Fibroblast of lung (primary cell): Measurements from ENCODE around the gene MED26. TPM values are rescaled to one million over a fixed set of nuclear protein-coding genes. Genes with fewer than 3 reads are reported as not detected.
A peak's percentile ranks its signal among the peaks of the same experiment; 100 is the strongest.

Source experiments
- DNase-seq, 2 donors: peaks; one replicate each; pipeline versions ENCODE4 v3.0.0 to v3.0.0-alpha.2; 2010; ENCODE audit warnings: low read depth in 2 of 2
- H2AFZ ChIP-seq: 2 replicates; pipeline ENCODE4 v1.5.1; 2012; ENCODE audit warnings: low read length, control low read depth, inconsistent platforms
- H3K27ac ChIP-seq: 2 replicates; pipeline ENCODE4 v1.5.1; 2011; ENCODE audit warnings: low read length, control low read depth; ENCODE audit not compliant: insufficient read depth
- H3K27me3 ChIP-seq: 2 replicates; pipeline ENCODE4 v1.5.1; 2011; ENCODE audit warnings: mild to moderate bottlenecking, low read length; ENCODE audit not compliant: control insufficient read depth, insufficient read depth
- H3K36me3 ChIP-seq: 2 replicates; pipeline ENCODE4 v1.5.1; 2011; ENCODE audit warnings: low read length; ENCODE audit not compliant: control insufficient read depth, insufficient read depth
- H3K4me1 ChIP-seq: 2 replicates; pipeline ENCODE4 v1.5.1; 2011; ENCODE audit warnings: low read length; ENCODE audit not compliant: control insufficient read depth, insufficient read depth; ENCODE audit errors: extremely low read depth
- H3K4me2 ChIP-seq: 2 replicates; pipeline ENCODE4 v1.5.1; 2011; ENCODE audit warnings: low read length, control low read depth; ENCODE audit not compliant: insufficient read depth; ENCODE audit errors: extremely low read depth
- H3K4me3 ChIP-seq, 4 experiments: fragments of 200-600 bp in 1 of 4; sonication (generic) in 1 of 4; replicated peaks in 1 of 4; 2 replicates each; pipeline ENCODE4 v1.5.1; 2011 to 2016; ENCODE audit warnings: low read length in 4 of 4, low read depth in 3 of 4, mild to moderate bottlenecking in 3 of 4, control low read depth in 2 of 4, inconsistent platforms in 1 of 4, mixed read lengths in 1 of 4; ENCODE audit not compliant: insufficient read depth in 1 of 4; ENCODE audit errors: control extremely low read depth in 1 of 4
- H3K79me2 ChIP-seq: 2 replicates; pipeline ENCODE4 v1.5.1; 2012; ENCODE audit warnings: mild to moderate bottlenecking, low read length, inconsistent platforms; ENCODE audit not compliant: control insufficient read depth, insufficient read depth
- H3K9ac ChIP-seq: 2 replicates; pipeline ENCODE4 v1.5.1; 2011; ENCODE audit warnings: mild to moderate bottlenecking, low read length, control low read depth; ENCODE audit not compliant: insufficient read depth
- H3K9me3 ChIP-seq: 2 replicates; pipeline ENCODE4 v1.5.1; 2012; ENCODE audit warnings: low read depth, low read length; ENCODE audit not compliant: control insufficient read depth, insufficient read depth
- H4K20me1 ChIP-seq: 2 replicates; pipeline ENCODE4 v1.5.1; 2011; ENCODE audit warnings: low read length; ENCODE audit not compliant: control insufficient read depth, insufficient read depth; ENCODE audit errors: extremely low read depth
- EZH2 ChIP-seq: IDR thresholded peaks from 2 replicates; pipeline ENCODE4 v1.5.1; 2012; ENCODE audit warnings: low read length, control low read depth, mild to moderate bottlenecking; ENCODE audit errors: missing control alignments
- polyA plus RNA-seq, 2 donors: library from polyadenylated mRNA; depleted of rRNA in 1 of 2; stranded (reverse) in 1 of 2; unstranded in 1 of 2; fragments of >200 nt; gene quantifications; 2 replicates each; pipeline ENCODE4 v1.2.1, GENCODE V29; 2011 to 2012; ENCODE audit warnings: missing spikeins in 1 of 2
- total RNA-seq: library from RNA; depleted of rRNA; stranded (reverse); fragments of >200 nt; gene quantifications from 2 replicates; pipeline ENCODE4 v1.2.1, GENCODE V29; 2014
- TF ChIP-seq, protein P1 (sequence below), 2 donors: IDR thresholded peaks in 1 of 2; conservative IDR thresholded peaks in 1 of 2; 1 replicate in 1 of 2; 2 replicates in 1 of 2; pipeline ENCODE4 v1.5.1; 2011 to 2012; ENCODE audit warnings: low read length in 2 of 2, control low read depth in 1 of 2, inconsistent platforms in 1 of 2, low read depth in 1 of 2, mild to moderate bottlenecking in 1 of 2

Gene MED26
- total and polyA plus RNA-seq, 2 donors (not counting 1 experiment from before 2014, with no cell fraction given), result 3.7 to 4.5 TPM

DNA sequence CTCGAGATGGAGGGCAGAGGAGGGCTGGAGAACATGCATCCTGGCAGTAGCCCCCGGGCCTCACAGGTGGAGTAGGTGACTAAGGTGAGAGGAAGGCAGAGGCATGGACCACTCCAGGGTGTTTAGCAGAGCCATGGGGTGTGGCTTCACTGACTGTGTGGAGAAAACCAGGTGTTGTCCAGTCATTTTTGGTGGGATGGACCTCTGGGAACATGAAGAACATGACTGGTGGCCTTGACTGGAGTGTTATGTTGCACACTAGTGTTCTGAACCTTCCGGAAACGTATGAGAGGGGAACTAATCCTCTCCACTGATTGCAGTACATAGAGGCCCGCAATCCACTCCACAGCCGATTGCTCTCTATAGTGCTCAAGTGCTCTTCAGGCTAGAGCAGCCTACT, 16.9 kb downstream of the MED26 start:
- TF ChIP-seq, protein P1, sequence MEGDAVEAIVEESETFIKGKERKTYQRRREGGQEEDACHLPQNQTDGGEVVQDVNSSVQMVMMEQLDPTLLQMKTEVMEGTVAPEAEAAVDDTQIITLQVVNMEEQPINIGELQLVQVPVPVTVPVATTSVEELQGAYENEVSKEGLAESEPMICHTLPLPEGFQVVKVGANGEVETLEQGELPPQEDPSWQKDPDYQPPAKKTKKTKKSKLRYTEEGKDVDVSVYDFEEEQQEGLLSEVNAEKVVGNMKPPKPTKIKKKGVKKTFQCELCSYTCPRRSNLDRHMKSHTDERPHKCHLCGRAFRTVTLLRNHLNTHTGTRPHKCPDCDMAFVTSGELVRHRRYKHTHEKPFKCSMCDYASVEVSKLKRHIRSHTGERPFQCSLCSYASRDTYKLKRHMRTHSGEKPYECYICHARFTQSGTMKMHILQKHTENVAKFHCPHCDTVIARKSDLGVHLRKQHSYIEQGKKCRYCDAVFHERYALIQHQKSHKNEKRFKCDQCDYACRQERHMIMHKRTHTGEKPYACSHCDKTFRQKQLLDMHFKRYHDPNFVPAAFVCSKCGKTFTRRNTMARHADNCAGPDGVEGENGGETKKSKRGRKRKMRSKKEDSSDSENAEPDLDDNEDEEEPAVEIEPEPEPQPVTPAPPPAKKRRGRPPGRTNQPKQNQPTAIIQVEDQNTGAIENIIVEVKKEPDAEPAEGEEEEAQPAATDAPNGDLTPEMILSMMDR (conservative IDR thresholded peaks at IDR 0.05 in 1 of 2, IDR thresholded peaks at IDR 0.05 in 1 of 2; ENCODE audit: low read depth in 1 of 2, low read length in 2 of 2), result no peak
- no peak for TF ChIP-seq EZH2
- peaks cover 82% of the 10 kb centered on the region for H3K79me2 ChIP-seq
- H4K20me1 ChIP-seq, result no peaks in the 10 kb centered on the region
- no peak overlapping the region for H3K4me3 ChIP-seq
- H2AFZ ChIP-seq, result no peak overlapping the region
- H3K9me3 ChIP-seq, result no peaks in the 10 kb centered on the region
- no peak overlapping the region for H3K9ac ChIP-seq
- H3K27ac ChIP-seq, result no peak overlapping the region
- H3K4me1 ChIP-seq, result peaks cover 6% of the 10 kb centered on the region
- no peaks in the 10 kb centered on the region for H3K36me3 ChIP-seq
- no peak overlapping the region for H3K4me2 ChIP-seq
- no peaks in the 10 kb centered on the region for H3K27me3 ChIP-seq
- no peak for DNase-seq

- H3K27me3 ChIP-seq, result no peaks in the 10 kb centered on the region
- H3K79me2 ChIP-seq, result peaks cover 84% of the 10 kb centered on the region
- peaks cover 6% of the 10 kb centered on the region for H3K4me1 ChIP-seq
- no peak overlapping the region for H3K4me2 ChIP-seq
- no peak overlapping the region for H2AFZ ChIP-seq
- H3K36me3 ChIP-seq, result peaks cover 1% of the 10 kb centered on the region
- no peaks in the 10 kb centered on the region for H4K20me1 ChIP-seq
- no peak overlapping the region for H3K9ac ChIP-seq
- DNase-seq, result no peak
- TF ChIP-seq EZH2, result no peak
- TF ChIP-seq, protein P1 (conservative IDR thresholded peaks at IDR 0.05 in 1 of 2, IDR thresholded peaks at IDR 0.05 in 1 of 2; ENCODE audit: low read depth in 1 of 2, low read length in 2 of 2), result no peak
- H3K9me3 ChIP-seq, result no peaks in the 10 kb centered on the region
- no peak overlapping the region for H3K27ac ChIP-seq
- H3K4me3 ChIP-seq, result no peak overlapping the region
Measured at GRCh38 chr19:16609511-16610200, 18.3 kb downstream of the MED26 start.

DNA sequence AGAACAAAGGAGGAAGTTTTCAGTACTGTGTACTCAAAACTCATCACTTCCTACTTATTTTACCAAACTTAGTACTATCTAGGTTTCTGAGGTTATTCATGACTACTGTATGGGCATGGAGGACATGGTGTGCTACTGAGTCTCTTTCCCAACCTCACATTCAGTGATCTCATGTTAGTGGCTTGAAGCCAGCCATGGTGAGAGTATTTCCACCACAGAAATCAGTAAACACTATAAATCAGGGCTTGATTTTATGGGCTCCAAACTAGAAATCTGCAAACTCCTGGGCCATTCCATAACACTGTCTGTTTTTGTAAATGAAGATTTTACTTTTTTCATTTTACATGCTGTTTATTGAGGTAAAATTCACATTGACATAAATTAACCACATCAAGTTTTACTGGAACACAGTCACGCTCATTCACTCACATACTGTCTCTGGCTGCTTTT, 19.7 kb downstream of the MED26 start:
- H3K27ac ChIP-seq, result no peak overlapping the region
- H3K4me1 ChIP-seq, result peaks cover 6% of the 10 kb centered on the region
- no peaks in the 10 kb centered on the region for H3K9me3 ChIP-seq
- no peak overlapping the region for H3K4me3 ChIP-seq
- peak; percentile 78 to 91 for DNase-seq
- no peak for TF ChIP-seq EZH2
- TF ChIP-seq, protein P1 (conservative IDR thresholded peaks at IDR 0.05 in 1 of 2, IDR thresholded peaks at IDR 0.05 in 1 of 2; ENCODE audit: low read depth in 1 of 2, low read length in 2 of 2), result no peak
- H3K27me3 ChIP-seq, result no peaks in the 10 kb centered on the region
- H3K9ac ChIP-seq, result no peak overlapping the region
- H4K20me1 ChIP-seq, result no peaks in the 10 kb centered on the region
- peaks cover 84% of the 10 kb centered on the region for H3K79me2 ChIP-seq
- peaks cover 1% of the 10 kb centered on the region for H3K36me3 ChIP-seq
- H3K4me2 ChIP-seq, result no peak overlapping the region
- no peak overlapping the region for H2AFZ ChIP-seq
